AG04450 (cell line): ENCODE results near the gene CADM2. TPM values are rescaled to one million over a fixed set of nuclear protein-coding genes. Genes with fewer than 3 reads are reported as not detected.

ENCODE experiments used
- CTCF ChIA-PET: fragments of 300-600, 350-600 bp; formaldehyde crosslinking; extraction: SDS; loops from one replicate; lab custom pipeline; 2022; ENCODE audit warnings: antibody characterized with exemption, inconsistent platforms; lab: Charles Lee
- POLR2A ChIA-PET: fragments of 350-600 bp; formaldehyde crosslinking; extraction: SDS; loops from one replicate; lab custom pipeline; 2021; ENCODE audit warnings: antibody characterized with exemption, inconsistent platforms; lab: Yijun Ruan, JAX
- DNase-seq: peaks from one replicate; pipeline ENCODE4 v3.0.0-alpha.2; 2011; ENCODE audit warnings: low read depth, low spot score
- H3K27ac ChIP-seq: one replicate; pipeline ENCODE4 v1.5.1; 2012; ENCODE audit warnings: low read depth, low read length, control low read depth
- H3K27me3 ChIP-seq: one replicate; pipeline ENCODE4 v1.6.0; 2012; ENCODE audit warnings: low read length; ENCODE audit not compliant: control insufficient read depth, insufficient read depth
- H3K4me3 ChIP-seq: 2 replicates; pipeline ENCODE4 v1.5.1; 2011; ENCODE audit warnings: mild to moderate bottlenecking, low read depth, low read length, control low read depth
- H3K9me3 ChIP-seq: 2 replicates; pipeline ENCODE4 v1.5.1; 2012; ENCODE audit warnings: low read length; ENCODE audit not compliant: control insufficient read depth, insufficient read depth
- CTCF ChIP-seq: IDR thresholded peaks from 2 replicates; pipeline ENCODE4 v1.5.1; 2011; ENCODE audit warnings: low read depth, low read length, control low read depth, inconsistent platforms
- polyA plus RNA-seq: library from polyadenylated mRNA; depleted of rRNA; stranded (reverse); fragments of >200 nt; gene quantifications from 2 replicates; pipeline ENCODE4 v1.2.3, GENCODE V29; 2011

The CADM2 gene
- polyA plus RNA-seq, 1 experiment = not detected

- no peaks in the 10 kb centered on the region for H3K9me3 ChIP-seq
- H3K27ac ChIP-seq = no peak overlapping the region
- CTCF ChIA-PET = no interaction called here
- POLR2A ChIA-PET = no interaction called here
- no peak for TF ChIP-seq CTCF
- DNase-seq = no peak
- H3K27me3 ChIP-seq = no peaks in the 10 kb centered on the region
- no peak overlapping the region for H3K4me3 ChIP-seq
Observed at GRCh38 chr3:85170646-85171045, 211.9 kb downstream of the CADM2 start.

- Histone ChIP-seq H3K27ac (no peak overlapping the region), H3K9me3 (no peaks in the 10 kb centered on the region), H3K4me3 (no peak overlapping the region), H3K27me3 (no peaks in the 10 kb centered on the region)
- no peak for TF ChIP-seq CTCF
- POLR2A ChIA-PET = no interaction called here
- CTCF ChIA-PET = no interaction called here
- DNase-seq = no peak
Observed at GRCh38 chr3:85171976-85172375, 213.2 kb downstream of the CADM2 start.

- DNase-seq = no peak
- no peaks in the 10 kb centered on the region for H3K9me3 ChIP-seq
- no peak overlapping the region for H3K27ac ChIP-seq
- ChIA-PET POLR2A (no interaction called here), CTCF (no interaction called here)
- H3K4me3 ChIP-seq = no peak overlapping the region
- H3K27me3 ChIP-seq = no peaks in the 10 kb centered on the region
- TF ChIP-seq CTCF = no peak
Observed at GRCh38 chr3:85176799-85177198, 218.0 kb downstream of the CADM2 start.

GRCh38 chr3:85182975-85183752 is 224.4 kb downstream of the CADM2 start:
- no peak for TF ChIP-seq CTCF
- Histone ChIP-seq H3K9me3 (no peaks in the 10 kb centered on the region), H3K27me3 (no peaks in the 10 kb centered on the region), H3K27ac (no peak overlapping the region), H3K4me3 (no peak overlapping the region)
- no peak for DNase-seq
- ChIA-PET CTCF (no interaction called here), POLR2A (no interaction called here)

- no peaks in the 10 kb centered on the region for H3K27me3 ChIP-seq
- TF ChIP-seq CTCF = no peak
- no peak overlapping the region for H3K27ac ChIP-seq
- H3K4me3 ChIP-seq = no peak overlapping the region
- ChIA-PET CTCF (no interaction called here), POLR2A (no interaction called here)
- no peak for DNase-seq
- H3K9me3 ChIP-seq = no peaks in the 10 kb centered on the region
Observed at GRCh38 chr3:85185495-85185894, 226.7 kb downstream of the CADM2 start.
